ENCODE results near the gene AP1S2. TPM values are rescaled to one million over a fixed set of nuclear protein-coding genes. Genes with fewer than 3 reads are reported as not detected.

The AP1S2 gene
- total and polyA plus RNA-seq, 2 of the 8 experiments (the other 6 are each of a cell fraction or from before 2014, with no cell fraction given), result 88.2 to 237 TPM

DNA sequence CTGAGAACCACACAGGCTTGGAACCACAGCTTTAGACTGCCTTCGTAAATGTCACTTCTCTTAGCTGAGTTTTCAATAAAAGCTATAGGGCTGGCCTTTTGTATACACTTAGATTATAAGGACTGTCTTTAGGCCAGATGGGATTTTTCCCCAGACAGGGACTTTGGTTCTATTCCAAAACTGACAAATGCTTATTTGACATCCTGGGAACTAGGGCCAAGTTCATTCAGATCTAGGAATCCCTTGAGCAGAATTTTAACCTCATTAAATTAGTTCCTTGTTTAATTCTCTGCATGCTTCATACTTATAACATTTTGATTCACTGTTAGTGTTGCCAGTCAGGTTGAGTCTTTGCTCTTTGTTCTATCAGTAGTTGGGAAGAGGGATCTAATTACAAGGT is 41.2 kb downstream of the AP1S2 start:
- no peak for FAIRE-seq
- Histone ChIP-seq H4K91ac (replicated peaks; ENCODE audit: insufficient read length, low read length) (no peak overlapping the region), H3K4me1 (replicated peaks in 1 of 4; ENCODE audit: control insufficient read depth in 3 of 4, insufficient read depth in 4 of 4, low read length in 3 of 4) (peaks cover 1 to 10% (median 7%) of the 10 kb centered on the region in 4 experiments; a peak in 5 of 7 replicates), H2BK15ac (ENCODE audit: low read length) (no peak overlapping the region), H3K9ac (replicated peaks in 1 of 4; ENCODE audit: extremely low read depth in 1 of 4, low read depth in 3 of 4, low read length in 3 of 4) (no peak overlapping the region), H2BK12ac (ENCODE audit: low read depth, low read length) (no peak overlapping the region), H3K23me2 (ENCODE audit: low read depth, low read length) (no peaks in the 10 kb centered on the region), H4K8ac (ENCODE audit: extremely low read depth, insufficient read depth, low read length) (no peak overlapping the region), H3K36me3 (ENCODE audit: control insufficient read depth in 2 of 4, insufficient read depth in 4 of 4, low read length in 3 of 4) (peaks cover 2 to 20% (median 6%) of the 10 kb centered on the region in 4 experiments; a peak in 6 of 8 replicates), H2AFZ (ENCODE audit: low read length) (no peak overlapping the region), H3K4me2 (ENCODE audit: insufficient read depth in 1 of 2, low read depth in 2 of 2, low read length in 2 of 2) (no peak overlapping the region), H3K4me3 (ENCODE audit: extremely low read depth in 1 of 4, insufficient read depth in 2 of 4, low read depth in 3 of 4, low read length in 4 of 4) (no peak overlapping the region), H3K79me2 (ENCODE audit: control insufficient read depth in 1 of 2, insufficient read depth in 2 of 2, low read length in 2 of 2) (no peaks in the 10 kb centered on the region), H3K23ac (ENCODE audit: insufficient read length) (no peak overlapping the region), H3K27ac (ENCODE audit: low read depth, low read length) (no peak overlapping the region), H4K20me1 (replicated peaks in 1 of 2; ENCODE audit: control insufficient read depth in 1 of 2, insufficient read depth in 2 of 2, low read length in 2 of 2) (no peaks in the 10 kb centered on the region), H2BK120ac (replicated peaks; ENCODE audit: low read depth, low read length) (no peak overlapping the region), H2AK5ac (ENCODE audit: low read depth, low read length) (no peak overlapping the region), H3K9me3 (ENCODE audit: insufficient read depth in 2 of 2, low read depth in 1 of 2, low read length in 1 of 2) (no peaks in the 10 kb centered on the region), H3K79me1 (ENCODE audit: low read depth, low read length) (no peaks in the 10 kb centered on the region), H3K18ac (ENCODE audit: extremely low read depth, low read length) (no peak overlapping the region), H3K56ac (replicated peaks; ENCODE audit: insufficient read length, low read depth, low read length) (no peak overlapping the region), H2BK20ac (ENCODE audit: low read length) (no peak overlapping the region), H3K4ac (replicated peaks; ENCODE audit: insufficient read length, low read depth, low read length) (no peak overlapping the region), H2BK5ac (ENCODE audit: low read depth, low read length) (no peak overlapping the region), H3K27me3 (replicated peaks in 1 of 4; ENCODE audit: control insufficient read depth in 3 of 4, extremely low read depth in 1 of 4, insufficient read depth in 3 of 4, low read length in 3 of 4) (no peaks in the 10 kb centered on the region), H3K14ac (ENCODE audit: insufficient read length) (no peak overlapping the region), H4K5ac (ENCODE audit: insufficient read length, low read depth, low read length) (no peak overlapping the region)
- WGBS, 2 experiments (ENCODE audit: extremely low coverage in 1 of 2, insufficient coverage in 1 of 2, insufficient read length in 1 of 2, insufficient replicate concordance in 2 of 2, low coverage in 1 of 2, low lambda C conversion rate in 2 of 2, missing lambda C conversion rate in 1 of 2), result 83% methylated on average over 1 of the region's 1 CpG; no CpG with 5 or more reads in 1 of the 2 experiments
- TF ChIP-seq SIX5 (IDR thresholded peaks at IDR 0.05; ENCODE audit: low read depth, low read length) (no peak), HDAC2 (IDR thresholded peaks at IDR 0.05; ENCODE audit: borderline replicate concordance in 1 of 2, low read depth in 2 of 2, low read length in 2 of 2) (no peak)
- DNase-seq (ENCODE audit: low read depth in 1 of 2, low spot score in 2 of 2), result no peak
- ChIA-PET CTCF (ENCODE audit: partially characterized antibody) (interaction anchor here (1.1 kb wide), 1 partner anchor 249 kb away, joined by 4 read pairs; no protein-coding TSS in a partner anchor), POLR2A (ENCODE audit: partially characterized antibody) (no interaction called here)
